Fibroblast of villous mesenchyme (primary cell): ENCODE results near the gene MYL11. TPM values are rescaled to one million over a fixed set of nuclear protein-coding genes. Genes with fewer than 3 reads are reported as not detected.
"Not testable (repeated sequence)": the region's sequence is repeated elsewhere in the genome, so short reads cannot be mapped to it uniquely, and the experiment has no call there.

ENCODE experiments used
- DNase-seq: peaks from one replicate; pipeline ENCODE4 v3.0.0-alpha.2; 2010; ENCODE audit warnings: low read depth
- H3K4me3 ChIP-seq: 2 replicates; pipeline ENCODE4 v1.5.1; 2011; ENCODE audit warnings: low read depth, mild to moderate bottlenecking, low read length
- CTCF ChIP-seq: IDR thresholded peaks from 2 replicates; pipeline ENCODE4 v1.5.1; 2012; ENCODE audit warnings: low read depth, mild to moderate bottlenecking, low read length; ENCODE audit not compliant: insufficient read depth
- total RNA-seq: library from RNA; depleted of rRNA; stranded (reverse); fragments of >200 nt; gene quantifications from 2 replicates; pipeline ENCODE4 v1.2.3, GENCODE V29; 2012

MYL11 gene
- total RNA-seq, 1 donor: not detected

- DNase-seq: peak; percentile 88
- peak within 1 kb of the TSS; percentile 79 for H3K4me3 ChIP-seq
These were observed 20.8 kb downstream of the MYL11 start, which contains the start of gene ZNF48 for GRCh38 chr16:30395155-30395991. TSS of gene ZNF48 (plus strand) at chr16:30395420. CDS start at chr16:30395795, 375 bp downstream.

GRCh38 chr16:30395992-30396585 is 21.5 kb downstream of the MYL11 start:
- no peak for TF ChIP-seq CTCF
- DNase-seq: no peak
- peak overlapping the region; percentile 79 for H3K4me3 ChIP-seq

More at GRCh38 chr16:30395155-30395991, 20.8 kb downstream of the MYL11 start, which contains the start of gene ZNF48:
- TF ChIP-seq CTCF: no peak

GRCh38 chr16:30396627-30397026 is 22.0 kb downstream of the MYL11 start:
- DNase-seq, H3K4me3 ChIP-seq: not testable (repeated sequence)

- DNase-seq: no peak
- TF ChIP-seq CTCF: no peak
- H3K4me3 ChIP-seq: no peak overlapping the region
These were observed 22.5 kb downstream of the MYL11 start for GRCh38 chr16:30397056-30397455.

GRCh38 chr16:30397776-30398660 is 23.4 kb downstream of the MYL11 start:
- TF ChIP-seq CTCF: no peak
- DNase-seq: no peak
- no peak overlapping the region for H3K4me3 ChIP-seq

- DNase-seq: no peak
- no peak overlapping the region for H3K4me3 ChIP-seq
- TF ChIP-seq CTCF: no peak
These were observed 24.2 kb downstream of the MYL11 start for GRCh38 chr16:30398661-30399434.
